Keratinocyte (primary cell): Measurements from ENCODE around the gene PLCL1. TPM values are rescaled to one million over a fixed set of nuclear protein-coding genes. Genes with fewer than 3 reads are reported as not detected.

Experiments used
- DNase-seq: peaks from one replicate; pipeline ENCODE4 v3.0.0-alpha.2; 2011; ENCODE audit warnings: low read depth, missing footprints, low spot score
- FAIRE-seq: peaks from 2 replicates; lab custom pipeline; 2011; peaks lifted over from hg19 to GRCh38; lab: Jason Lieb, UNC
- H2AFZ ChIP-seq: 2 replicates; pipeline ENCODE4 v1.6.0; 2012; ENCODE audit warnings: low read length, control low read depth, inconsistent platforms; ENCODE audit not compliant: control insufficient read depth
- H3K27ac ChIP-seq: 2 replicates; pipeline ENCODE4 v1.5.1; 2011; ENCODE audit warnings: low read length; ENCODE audit not compliant: control insufficient read depth, insufficient read depth
- H3K27me3 ChIP-seq: 3 replicates; pipeline ENCODE4 v1.6.0; 2011; ENCODE audit warnings: low read length; ENCODE audit not compliant: control insufficient read depth, insufficient read depth; ENCODE audit errors: extremely low read depth
- H3K36me3 ChIP-seq, 2 experiments: 2 replicates in 1 of 2; 3 replicates in 1 of 2; pipeline ENCODE4 v1.5.1; 2011; ENCODE audit warnings: low read length in 2 of 2, mild to moderate bottlenecking in 1 of 2; ENCODE audit not compliant: control insufficient read depth in 2 of 2, insufficient read depth in 2 of 2; ENCODE audit errors: extremely low read depth in 1 of 2
- H3K4me1 ChIP-seq: 3 replicates; pipeline ENCODE4 v1.5.1; 2011; ENCODE audit warnings: low read length; ENCODE audit not compliant: control insufficient read depth, insufficient read depth; ENCODE audit errors: extremely low read depth
- H3K4me2 ChIP-seq: 3 replicates; pipeline ENCODE4 v1.6.0; 2011; ENCODE audit warnings: low read depth, low read length; ENCODE audit not compliant: control insufficient read depth, insufficient read depth; ENCODE audit errors: extremely low read depth
- H3K4me3 ChIP-seq, 3 experiments: fragments of 200-600 bp in 1 of 3; sonication (generic) in 1 of 3; 2 replicates in 2 of 3; 3 replicates in 1 of 3; pipeline ENCODE4 v1.5.1; 2011 to 2016; ENCODE audit warnings: low read length in 3 of 3, mild to moderate bottlenecking in 3 of 3, control low read depth in 2 of 3, inconsistent platforms in 1 of 3, low read depth in 1 of 3, mixed read lengths in 1 of 3, mixed run types in 1 of 3, moderate library complexity in 1 of 3; ENCODE audit not compliant: control insufficient read depth in 2 of 3, insufficient read depth in 2 of 3; ENCODE audit errors: extremely low read depth in 1 of 3
- H3K79me2 ChIP-seq: 2 replicates; pipeline ENCODE4 v1.6.0; 2012; ENCODE audit warnings: low read length; ENCODE audit not compliant: control insufficient read depth, insufficient read depth
- H3K9ac ChIP-seq: 3 replicates; pipeline ENCODE4 v1.6.0; 2011; ENCODE audit warnings: low read length; ENCODE audit not compliant: control insufficient read depth, insufficient read depth; ENCODE audit errors: extremely low read depth
- H3K9me1 ChIP-seq: 3 replicates; pipeline ENCODE4 v1.6.0; 2011; ENCODE audit warnings: low read length; ENCODE audit not compliant: control insufficient read depth, insufficient read depth; ENCODE audit errors: extremely low read depth
- H3K9me3 ChIP-seq: 2 replicates; pipeline ENCODE4 v1.5.1; 2012; ENCODE audit warnings: low read depth, low read length; ENCODE audit not compliant: control insufficient read depth
- H4K20me1 ChIP-seq: 3 replicates; pipeline ENCODE4 v1.6.0; 2011; ENCODE audit warnings: low read length; ENCODE audit not compliant: control insufficient read depth, insufficient read depth; ENCODE audit errors: extremely low read depth
- EZH2 ChIP-seq: IDR thresholded peaks from one replicate; pipeline ENCODE4 v1.6.1; 2012; ENCODE audit warnings: inconsistent platforms, mild to moderate bottlenecking, low read length, moderate library complexity
- dilution Hi-C: fragments of 300-500 bp; cut with MboI; formaldehyde crosslinking; loops from one replicate; pipeline ENCODE4 v1.7.0; 2020; ENCODE audit warnings: low sequenced_read_pairs; ENCODE audit not compliant: extremely low pct_ligation_motif_present
- polyA plus RNA-seq, 5 experiments: library from polyadenylated mRNA; depleted of rRNA in 3 of 5; stranded (reverse) in 3 of 5; stranded (forward) in 1 of 5; unstranded in 1 of 5; fragments of >200 nt; gene quantifications; 1 replicate in 1 of 5; 2 replicates in 3 of 5; 3 replicates in 1 of 5; pipeline versions ENCODE4 v1.2.1 to v1.2.3, GENCODE V29; 2011 to 2012; ENCODE audit warnings: missing spikeins in 2 of 5, low read depth in 1 of 5, low replicate concordance in 1 of 5
- TF ChIP-seq, protein P1 (sequence below), 3 experiments: IDR thresholded peaks in 1 of 3; conservative IDR thresholded peaks in 1 of 3; optimal IDR thresholded peaks in 1 of 3; 2 replicates in 2 of 3; 3 replicates in 1 of 3; pipeline versions ENCODE3 to v1.5.1; 2011; ENCODE audit warnings: low read length in 3 of 3, mild to moderate bottlenecking in 3 of 3, moderate library complexity in 2 of 3, control low read depth in 1 of 3, inconsistent platforms in 1 of 3; ENCODE audit not compliant: insufficient read depth in 2 of 3; ENCODE audit errors: extremely low read depth in 1 of 3

PLCL1 gene
- polyA plus RNA-seq, 1 donor (not counting 4 experiments of a cell fraction or from before 2014, with no cell fraction given), result 0.01 TPM

DNA sequence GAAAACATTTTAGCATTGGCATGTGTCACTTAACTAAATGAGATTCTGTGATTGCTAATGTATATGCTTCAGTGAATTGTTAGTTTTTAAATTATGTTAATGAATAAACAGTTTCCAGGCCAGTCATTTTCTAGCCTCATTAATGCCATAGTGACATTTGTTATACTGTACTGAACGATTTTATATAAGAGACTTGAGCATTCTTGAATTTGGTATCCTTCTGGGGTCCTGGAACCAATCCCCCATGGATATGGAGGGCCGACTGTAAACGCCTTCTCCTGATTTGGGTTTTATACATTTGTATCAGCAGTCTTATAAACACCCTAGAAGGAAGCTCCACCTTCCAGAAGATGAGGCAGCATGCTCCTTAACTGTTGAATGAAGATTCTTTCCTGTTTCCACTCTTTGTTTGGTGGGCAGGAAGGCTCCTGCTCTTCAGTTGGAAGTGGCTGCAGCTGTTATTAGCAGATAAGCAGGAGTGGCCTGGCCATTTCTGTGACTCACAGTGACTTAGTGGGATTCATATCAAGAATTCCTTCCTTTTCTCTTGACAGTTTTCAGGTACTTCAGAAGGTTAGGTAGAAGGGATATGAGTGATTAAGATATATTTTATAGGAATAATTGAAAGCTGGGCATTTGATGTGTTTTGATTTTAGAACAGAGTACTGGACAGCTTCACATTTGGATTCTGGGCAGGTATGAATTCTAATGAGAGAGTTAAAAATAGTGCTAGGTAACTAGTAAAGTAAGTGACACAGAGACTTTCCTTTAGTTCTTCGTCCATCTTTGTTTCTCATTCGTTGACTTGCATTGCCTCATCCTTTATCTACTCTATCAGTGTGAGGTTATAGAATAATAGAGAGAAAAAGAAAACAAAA lies 124.9 kb downstream of the PLCL1 start:
- H3K9ac ChIP-seq, result no peak overlapping the region
- dilution Hi-C loops, result no loop called here
- no peak overlapping the region for H3K27ac ChIP-seq
- DNase-seq (no peak), FAIRE-seq (no peak)
- H3K36me3 ChIP-seq, result no peaks in the 10 kb centered on the region
- H3K4me3 ChIP-seq, result no peak overlapping the region
- H2AFZ ChIP-seq, result no peak overlapping the region
- no peaks in the 10 kb centered on the region for H3K79me2 ChIP-seq
- TF ChIP-seq, protein P1, sequence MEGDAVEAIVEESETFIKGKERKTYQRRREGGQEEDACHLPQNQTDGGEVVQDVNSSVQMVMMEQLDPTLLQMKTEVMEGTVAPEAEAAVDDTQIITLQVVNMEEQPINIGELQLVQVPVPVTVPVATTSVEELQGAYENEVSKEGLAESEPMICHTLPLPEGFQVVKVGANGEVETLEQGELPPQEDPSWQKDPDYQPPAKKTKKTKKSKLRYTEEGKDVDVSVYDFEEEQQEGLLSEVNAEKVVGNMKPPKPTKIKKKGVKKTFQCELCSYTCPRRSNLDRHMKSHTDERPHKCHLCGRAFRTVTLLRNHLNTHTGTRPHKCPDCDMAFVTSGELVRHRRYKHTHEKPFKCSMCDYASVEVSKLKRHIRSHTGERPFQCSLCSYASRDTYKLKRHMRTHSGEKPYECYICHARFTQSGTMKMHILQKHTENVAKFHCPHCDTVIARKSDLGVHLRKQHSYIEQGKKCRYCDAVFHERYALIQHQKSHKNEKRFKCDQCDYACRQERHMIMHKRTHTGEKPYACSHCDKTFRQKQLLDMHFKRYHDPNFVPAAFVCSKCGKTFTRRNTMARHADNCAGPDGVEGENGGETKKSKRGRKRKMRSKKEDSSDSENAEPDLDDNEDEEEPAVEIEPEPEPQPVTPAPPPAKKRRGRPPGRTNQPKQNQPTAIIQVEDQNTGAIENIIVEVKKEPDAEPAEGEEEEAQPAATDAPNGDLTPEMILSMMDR (optimal IDR thresholded peaks at IDR 0.05 in 1 of 3, IDR thresholded peaks at IDR 0.05 in 1 of 3, conservative IDR thresholded peaks at IDR 0.05 in 1 of 3; ENCODE audit: extremely low read depth in 1 of 3, insufficient read depth in 2 of 3, low read length in 3 of 3), result no peak
- no peak for TF ChIP-seq EZH2
- no peaks in the 10 kb centered on the region for H3K27me3 ChIP-seq
- H3K9me1 ChIP-seq, result no peaks in the 10 kb centered on the region
- no peak overlapping the region for H3K4me2 ChIP-seq
- H3K4me1 ChIP-seq, result no peaks in the 10 kb centered on the region
- no peaks in the 10 kb centered on the region for H4K20me1 ChIP-seq
- H3K9me3 ChIP-seq, result no peaks in the 10 kb centered on the region

DNA sequence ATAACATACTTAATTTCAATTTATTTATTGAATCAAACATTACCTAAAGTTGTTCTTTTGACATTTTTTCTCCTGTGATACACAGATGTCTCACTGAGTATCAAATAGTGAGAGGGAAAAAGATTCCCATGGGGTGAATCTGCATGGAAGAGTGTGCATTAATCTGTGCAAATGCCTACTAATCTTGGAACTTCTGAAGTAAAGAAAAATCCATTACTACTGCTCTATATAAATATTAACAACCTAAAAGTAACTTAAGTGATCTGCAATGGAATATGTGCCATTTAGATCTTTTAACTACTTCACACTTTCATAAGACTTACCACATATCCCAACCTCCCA lies 125.5 kb downstream of the PLCL1 start:
- Histone ChIP-seq H3K9me3 (no peaks in the 10 kb centered on the region), H3K79me2 (no peaks in the 10 kb centered on the region), H3K9ac (no peak overlapping the region), H3K4me3 (no peak overlapping the region), H3K27me3 (no peaks in the 10 kb centered on the region), H3K27ac (no peak overlapping the region), H3K36me3 (no peaks in the 10 kb centered on the region), H3K4me1 (no peaks in the 10 kb centered on the region), H4K20me1 (no peaks in the 10 kb centered on the region), H3K4me2 (no peak overlapping the region), H2AFZ (no peak overlapping the region), H3K9me1 (no peaks in the 10 kb centered on the region)
- FAIRE-seq, result no peak
- TF ChIP-seq, protein P1 (optimal IDR thresholded peaks at IDR 0.05 in 1 of 3, IDR thresholded peaks at IDR 0.05 in 1 of 3, conservative IDR thresholded peaks at IDR 0.05 in 1 of 3; ENCODE audit: extremely low read depth in 1 of 3, insufficient read depth in 2 of 3, low read length in 3 of 3), result no peak
- no peak for TF ChIP-seq EZH2
- DNase-seq, result no peak
- dilution Hi-C loops, result no loop called here
